HepG2 (cell line): Measurements from ENCODE around the gene ZNF593OS. TPM values are rescaled to one million over a fixed set of nuclear protein-coding genes. Genes with fewer than 3 reads are reported as not detected.

Experiments used
- ATAC-seq: fragments of 200-7000 bp; cut with Tn5 transposase; 3 replicates; pipeline ENCODE4 v1.9.1; 2020; ENCODE audit warnings: mild to moderate bottlenecking, moderate library complexity
- BruUV-seq: library from RNA; stranded (reverse); fragments of 400-500 nt; replicated peaks from 2 replicates; lab custom pipeline; 2021; lab: Mats Ljungman, UMichigan
- CTCF ChIA-PET: fragments of 300-600 bp; formaldehyde crosslinking; extraction: SDS; loops from one replicate; lab custom pipeline; 2021; ENCODE audit warnings: low total read pairs, inconsistent platforms, low intra/inter-chr PET ratio; lab: Yijun Ruan, JAX
- POLR2A ChIA-PET: fragments of 350-600 bp; sonication (Branson Sonifier 250); formaldehyde crosslinking; loops from one replicate; lab custom pipeline; 2020; ENCODE audit warnings: antibody characterized with exemption, inconsistent platforms; lab: Yijun Ruan, JAX
- DNase-seq: peaks from one replicate; pipeline ENCODE4 v3.0.0-alpha.2; 2015; ENCODE audit warnings: low spot score
- FAIRE-seq: peaks from 3 replicates; lab custom pipeline; 2011; peaks lifted over from hg19 to GRCh38; lab: Jason Lieb, UNC
- H2AFZ ChIP-seq: one replicate; pipeline ENCODE4 v1.6.1; 2011; ENCODE audit warnings: low read length, inconsistent platforms
- H3K27ac ChIP-seq: fragments of 300-600 bp; 3 replicates; pipeline ENCODE4 v1.8.0; 2011; ENCODE audit warnings: mixed run types, mild to moderate bottlenecking, mixed read lengths, low read length, inconsistent platforms; ENCODE audit not compliant: insufficient read depth; ENCODE audit errors: extremely low read length
- H3K27me3 ChIP-seq, 2 experiments: fragments of 200-600 bp in 1 of 2; 2 replicates in 1 of 2; 3 replicates in 1 of 2; pipeline versions ENCODE4 v1.6.0 to v1.8.0; 2011; ENCODE audit warnings: low read length in 2 of 2, mild to moderate bottlenecking in 2 of 2, moderate library complexity in 2 of 2, inconsistent platforms in 1 of 2; ENCODE audit not compliant: insufficient read depth in 2 of 2, control insufficient read depth in 1 of 2
- H3K36me3 ChIP-seq, 2 experiments: fragments of 200-600 bp in 1 of 2; replicated peaks in 1 of 2; 2 replicates in 1 of 2; 3 replicates in 1 of 2; pipeline versions ENCODE4 v1.5.1 to v1.8.0; 2011; ENCODE audit warnings: low read length in 2 of 2, inconsistent platforms in 1 of 2; ENCODE audit not compliant: insufficient read depth in 2 of 2, control insufficient read depth in 1 of 2
- H3K4me1 ChIP-seq: 2 replicates; pipeline ENCODE4 v1.5.1; 2012; ENCODE audit warnings: low read length, inconsistent platforms; ENCODE audit not compliant: insufficient read depth
- H3K4me2 ChIP-seq: 2 replicates; pipeline ENCODE4 v1.6.0; 2011; ENCODE audit warnings: low read depth, low read length, inconsistent platforms
- H3K4me3 ChIP-seq, 3 experiments: fragments of 200-600 bp in 1 of 3; sonication (generic), shearing (Covaris generic) in 1 of 3; replicated peaks in 1 of 3; 2 replicates each; pipeline ENCODE4 v1.5.1; 2011 to 2016; ENCODE audit warnings: low read length in 3 of 3, inconsistent platforms in 2 of 3, low read depth in 2 of 3, mild to moderate bottlenecking in 2 of 3, control low read depth in 1 of 3, mixed read lengths in 1 of 3; ENCODE audit not compliant: insufficient read depth in 1 of 3
- H3K79me2 ChIP-seq: one replicate; pipeline ENCODE4 v1.6.1; 2011; ENCODE audit warnings: low read length, inconsistent platforms; ENCODE audit not compliant: insufficient read depth
- H3K9ac ChIP-seq: 2 replicates; pipeline ENCODE4 v1.6.0; 2011; ENCODE audit warnings: mild to moderate bottlenecking, low read depth, low read length, inconsistent platforms; ENCODE audit not compliant: insufficient read depth
- H3K9me3 ChIP-seq: 2 replicates; pipeline ENCODE4 v1.5.1; 2012; ENCODE audit warnings: mild to moderate bottlenecking, low read length
- H4K20me1 ChIP-seq: 2 replicates; pipeline ENCODE4 v1.6.0; 2011; ENCODE audit warnings: inconsistent platforms, mild to moderate bottlenecking, low read length, moderate library complexity; ENCODE audit not compliant: insufficient read depth
- ARID2 ChIP-seq: sonication (generic); formaldehyde crosslinking; IDR thresholded peaks from 2 replicates; pipeline ENCODE4 v1.8.1; 2022; ENCODE audit warnings: mild to moderate bottlenecking, missing genetic modification reagents, borderline replicate concordance
- CC2D1A ChIP-seq: sonication (generic); formaldehyde crosslinking; IDR thresholded peaks from 2 replicates; pipeline ENCODE4 v1.8.1; 2023; ENCODE audit warnings: mild to moderate bottlenecking, missing genetic modification reagents
- CREM ChIP-seq, 2 experiments: sonication (generic) in 1 of 2; formaldehyde crosslinking in 1 of 2; IDR thresholded peaks; 2 replicates each; pipeline versions ENCODE4 v1.4.0 to v1.6.1; 2016 to 2020; ENCODE audit warnings: antibody characterized with exemption in 1 of 2, mild to moderate bottlenecking in 1 of 2, missing genetic modification reagents in 1 of 2
- HOXD1 ChIP-seq: sonication (generic); formaldehyde crosslinking; IDR thresholded peaks from 2 replicates; pipeline ENCODE4 v1.5.0; 2020; ENCODE audit warnings: missing genetic modification reagents
- KDM4B ChIP-seq: sonication (generic); formaldehyde crosslinking; IDR thresholded peaks from 2 replicates; pipeline ENCODE4 v1.4.0; 2020; ENCODE audit warnings: missing genetic modification reagents
- NR3C1 ChIP-seq: sonication (generic); formaldehyde crosslinking; IDR thresholded peaks from 2 replicates; pipeline ENCODE4 v1.4.0; 2020; ENCODE audit warnings: missing genetic modification reagents
- PLRG1 ChIP-seq: fragments of 450-650 bp; conservative IDR thresholded peaks from 2 replicates; pipeline ENCODE4 v1.6.1; 2016
- SOX6 ChIP-seq, 2 experiments: fragments of 450-650 bp in 1 of 2; sonication (generic) in 1 of 2; formaldehyde crosslinking in 1 of 2; IDR thresholded peaks; 2 replicates each; pipeline versions ENCODE4 v1.4.0 to v1.6.1; 2017 to 2020; ENCODE audit warnings: antibody characterized with exemption in 1 of 2, mild to moderate bottlenecking in 1 of 2, missing genetic modification reagents in 1 of 2
- ZBTB8A ChIP-seq: sonication (generic); formaldehyde crosslinking; IDR thresholded peaks from 2 replicates; pipeline ENCODE4 v1.4.0; 2020; ENCODE audit warnings: mild to moderate bottlenecking, low read depth, missing genetic modification reagents, borderline replicate concordance
- ZFX ChIP-seq: sonication (generic); formaldehyde crosslinking; IDR thresholded peaks from 2 replicates; pipeline ENCODE4 v1.4.0; 2020; ENCODE audit warnings: mild to moderate bottlenecking, low read depth, missing genetic modification reagents, moderate library complexity
- ZNF160 ChIP-seq: sonication (generic); formaldehyde crosslinking; IDR thresholded peaks from 2 replicates; pipeline ENCODE4 v1.8.0; 2022; ENCODE audit warnings: mild to moderate bottlenecking, inconsistent platforms, missing genetic modification reagents
- ZNF570 ChIP-seq: sonication (generic); formaldehyde crosslinking; IDR thresholded peaks from 2 replicates; pipeline ENCODE4 v1.4.0; 2020; ENCODE audit warnings: mild to moderate bottlenecking, missing genetic modification reagents, borderline replicate concordance
- ZNF850 ChIP-seq: sonication (generic); formaldehyde crosslinking; conservative IDR thresholded peaks from 2 replicates; pipeline ENCODE4 v1.9.0; 2021; ENCODE audit warnings: mild to moderate bottlenecking, missing genetic modification reagents
- WGBS: methylation state at CpG from one replicate; pipeline ENCODE4 v1.1.6; 2017; ENCODE audit warnings: low lambda C conversion rate; 5-methylcytosine and 5-hydroxymethylcytosine counted together
- in situ Hi-C: cut with HindIII; loops from 2 replicates; pipeline ENCODE4 v1.10.0; 2017; ENCODE audit warnings: low pct_unique_long_range_greater_than_20kb; ENCODE audit not compliant: extremely low pct_ligation_motif_present
- intact Hi-C: fragments of 100-400 bp; cut with micrococcal nuclease; formaldehyde crosslinking; loops from one replicate; pipeline ENCODE4 v1.10.0; 2022; ENCODE audit not compliant: unreplicated experiment
- polyA plus RNA-seq, 8 experiments: library from polyadenylated mRNA; depleted of rRNA in 3 of 8; stranded (reverse) in 7 of 8; unstranded in 1 of 8; fragments of >200 nt; fragmentation: Illumina TruSeq in 4 of 8; extraction: Trizol in 4 of 8; gene quantifications; 2 replicates each; pipeline versions ENCODE4 v1.2.1 to v1.2.3, GENCODE V29; 2011 to 2016; ENCODE audit warnings: low read depth in 4 of 8, missing spikeins in 1 of 8, mixed read lengths in 1 of 8; ENCODE audit not compliant: insufficient read depth in 1 of 8
- total RNA-seq, 5 experiments: library from RNA; depleted of rRNA; stranded (reverse); fragments of >200 nt; fragmentation: Illumina TruSeq; extraction: Trizol; gene quantifications; 2 replicates each; pipeline ENCODE4 v1.2.3, GENCODE V29; 2016; ENCODE audit warnings: low read depth in 1 of 5

Gene ZNF593OS
- total and polyA plus RNA-seq, 2 of the 13 experiments (the other 11 are each of a cell fraction or from before 2014, with no cell fraction given): not detected

DNA sequence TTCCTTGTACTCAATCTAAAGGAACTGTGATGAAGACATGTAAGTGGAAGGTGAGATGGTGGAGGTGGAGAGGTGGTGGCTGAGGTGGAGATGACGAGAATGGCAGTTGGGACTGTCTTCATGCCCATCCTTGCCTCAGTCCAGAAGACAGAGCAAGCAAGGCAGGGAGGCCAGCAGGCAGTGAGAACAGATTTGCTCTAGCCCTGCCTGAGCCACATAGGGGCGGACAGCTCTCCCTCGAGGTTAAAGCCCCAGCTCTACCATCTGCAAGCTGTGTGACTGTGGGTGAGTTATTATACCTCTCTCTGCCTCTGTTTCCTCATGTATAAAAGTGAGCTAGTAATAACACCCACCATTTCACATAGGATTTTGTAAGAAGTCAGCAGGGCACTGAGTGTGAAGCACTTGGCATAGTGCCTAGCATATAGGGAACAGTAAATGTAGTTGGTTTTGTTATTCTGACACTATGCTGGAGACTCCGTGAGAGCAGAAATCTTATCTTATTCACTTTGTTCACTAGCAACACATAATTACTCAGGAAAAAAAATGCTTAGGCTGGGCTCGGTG lies 17.6 kb downstream of the ZNF593OS start:
- DNase-seq (no peak), FAIRE-seq (no peak), ATAC-seq (no peak)
- TF ChIP-seq ZBTB8A (CRISPR knock-in tag): no peak
- TF ChIP-seq SOX6 (IDR thresholded peaks at IDR 0.05): no peak
- TF ChIP-seq SOX6 (CRISPR knock-in tag; IDR thresholded peaks at IDR 0.05): no peak
- no peak for TF ChIP-seq NR3C1 (CRISPR knock-in tag)
- in situ Hi-C loops (loop anchor here (10.0 kb wide), 1 partner anchor 49 kb away; no protein-coding TSS in a partner anchor), intact Hi-C loops (no loop called here)
- H3K4me3 ChIP-seq: no peak overlapping the region
- H3K79me2 ChIP-seq: no peaks in the 10 kb centered on the region
- ChIA-PET POLR2A (no interaction called here), CTCF (no interaction called here)
- no peak overlapping the region for H3K9ac ChIP-seq
- no peak overlapping the region for H2AFZ ChIP-seq
- H3K27ac ChIP-seq: no peak overlapping the region
- peaks cover 17% of the 10 kb centered on the region for H3K4me1 ChIP-seq
- no TSS peak for BruUV-seq
- H3K4me2 ChIP-seq: no peak overlapping the region
- H4K20me1 ChIP-seq: no peaks in the 10 kb centered on the region
- no peaks in the 10 kb centered on the region for H3K9me3 ChIP-seq
- 21% methylated on average over 5 of the region's 5 CpGs for WGBS
- H3K36me3 ChIP-seq: no peaks in the 10 kb centered on the region
- peaks cover 8 to 43% of the 10 kb centered on the region in 2 experiments; a peak in 3 of 5 replicates for H3K27me3 ChIP-seq

DNA sequence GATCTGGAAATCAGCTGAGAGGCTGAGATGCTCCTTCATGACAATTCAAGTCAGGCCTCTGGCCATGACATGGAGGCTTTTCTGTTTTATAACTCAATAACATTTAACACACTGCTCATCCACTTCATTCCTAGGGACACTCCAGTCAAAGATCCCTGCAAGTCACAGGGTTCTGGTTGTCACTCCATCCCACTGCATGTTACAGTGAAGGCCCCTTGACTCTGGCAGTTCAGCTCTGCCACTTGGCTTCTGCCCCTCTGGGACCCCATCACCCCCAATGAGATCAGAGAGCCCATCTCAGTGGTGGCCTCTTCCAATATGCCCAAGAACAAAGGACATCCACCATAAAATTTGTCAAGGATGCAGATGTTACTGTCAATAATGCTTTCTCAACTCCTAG lies 22.7 kb downstream of the ZNF593OS start:
- FAIRE-seq (no peak), ATAC-seq (no peak)
- H3K9ac ChIP-seq: no peak overlapping the region
- TF ChIP-seq ZFX (no peak), KDM4B (CRISPR knock-in tag) (no peak), HOXD1 (CRISPR knock-in tag) (no peak), CC2D1A (no peak), ARID2 (CRISPR knock-in tag) (no peak), ZNF570 (CRISPR knock-in tag) (no peak), PLRG1 (no peak), CREM (IDR thresholded peaks at IDR 0.05) (no peak), CREM (CRISPR knock-in tag; IDR thresholded peaks at IDR 0.05) (no peak), ZNF850 (CRISPR knock-in tag) (no peak), ZNF160 (CRISPR knock-in tag) (no peak)
- TF ChIP-seq, all 625 proteins: peak for 0
- in situ Hi-C loops: no loop called here
- no TSS peak for BruUV-seq
- intact Hi-C loops: no loop called here
- no peak for DNase-seq
- ChIA-PET POLR2A (no interaction called here), CTCF (no interaction called here)
- H3K9me3 ChIP-seq: no peaks in the 10 kb centered on the region
- H3K36me3 ChIP-seq: no peaks in the 10 kb centered on the region
- peaks cover 13% of the 10 kb centered on the region; the same call in 1 of the 2 replicates for H3K4me1 ChIP-seq
- H3K4me3 ChIP-seq: no peak overlapping the region
- H3K4me2 ChIP-seq: no peak overlapping the region
- no peaks in the 10 kb centered on the region for H4K20me1 ChIP-seq
- no peak overlapping the region for H2AFZ ChIP-seq
- no peaks in the 10 kb centered on the region for H3K79me2 ChIP-seq
- no peak overlapping the region for H3K27ac ChIP-seq
- peaks cover 0 to 16% of the 10 kb centered on the region in 2 experiments; a peak in 3 of 5 replicates for H3K27me3 ChIP-seq
